Kidney epithelial cell (primary cell): Measurements from ENCODE around the gene ARHGAP1. TPM values are rescaled to one million over a fixed set of nuclear protein-coding genes. Genes with fewer than 3 reads are reported as not detected.

Source experiments
- DNase-seq: peaks from one replicate; pipeline ENCODE4 v3.0.0-alpha.2; 2010; ENCODE audit warnings: low read depth
- H3K27me3 ChIP-seq: 2 replicates; pipeline ENCODE4 v1.6.0; 2011; ENCODE audit warnings: low read length; ENCODE audit not compliant: control insufficient read depth, insufficient read depth
- H3K36me3 ChIP-seq: 2 replicates; pipeline ENCODE4 v1.5.1; 2011; ENCODE audit warnings: low read length; ENCODE audit not compliant: control insufficient read depth, insufficient read depth
- H3K4me3 ChIP-seq: 2 replicates; pipeline ENCODE4 v1.5.1; 2011; ENCODE audit warnings: low read depth, mild to moderate bottlenecking, control low read depth, low read length
- total RNA-seq: library from RNA; depleted of rRNA; stranded (reverse); fragments of >200 nt; gene quantifications from 2 replicates; pipeline ENCODE4 v1.2.3, GENCODE V29; 2015
- TF ChIP-seq, protein P1 (sequence below): IDR thresholded peaks from 2 replicates; pipeline ENCODE4 v1.5.1; 2011; ENCODE audit warnings: mild to moderate bottlenecking, moderate library complexity, low read length, control low read depth, inconsistent platforms; ENCODE audit not compliant: insufficient read depth, poor library complexity, severe bottlenecking

The ARHGAP1 gene
- total RNA-seq, 1 donor from 2014 or later, result 51.6 TPM

DNA sequence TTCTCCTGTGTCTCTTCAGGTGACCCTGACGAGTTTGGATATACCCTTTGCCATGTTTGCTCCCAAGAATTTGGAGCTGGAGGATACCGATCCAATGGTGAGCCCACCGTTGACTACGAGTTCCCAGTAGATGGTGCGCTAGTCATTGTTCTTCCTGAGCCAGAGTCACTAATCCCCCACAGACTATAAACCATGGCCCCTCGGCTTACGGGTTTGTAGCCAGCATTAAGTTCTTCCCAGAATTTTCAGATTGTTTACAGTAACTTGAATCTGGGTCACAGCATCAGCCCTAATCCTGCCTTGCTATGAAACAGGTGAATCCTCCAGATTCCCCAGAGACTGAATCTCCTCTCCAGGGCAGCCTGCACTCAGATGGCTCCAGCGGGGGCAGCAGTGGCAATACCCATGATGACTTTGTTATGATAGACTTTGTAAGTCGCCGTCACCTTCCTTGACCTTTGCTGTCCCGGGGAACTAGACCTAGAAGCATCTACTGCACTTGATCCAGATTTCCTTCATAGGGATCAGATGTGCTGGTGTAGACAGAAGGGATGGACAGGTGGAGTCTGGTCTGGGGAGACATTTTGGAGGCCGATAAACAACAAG lies 31.8 kb downstream of the ARHGAP1 start:
- no peak for DNase-seq
- H3K36me3 ChIP-seq, result no peaks in the 10 kb centered on the region
- H3K4me3 ChIP-seq, result no peak overlapping the region
- TF ChIP-seq, protein P1, sequence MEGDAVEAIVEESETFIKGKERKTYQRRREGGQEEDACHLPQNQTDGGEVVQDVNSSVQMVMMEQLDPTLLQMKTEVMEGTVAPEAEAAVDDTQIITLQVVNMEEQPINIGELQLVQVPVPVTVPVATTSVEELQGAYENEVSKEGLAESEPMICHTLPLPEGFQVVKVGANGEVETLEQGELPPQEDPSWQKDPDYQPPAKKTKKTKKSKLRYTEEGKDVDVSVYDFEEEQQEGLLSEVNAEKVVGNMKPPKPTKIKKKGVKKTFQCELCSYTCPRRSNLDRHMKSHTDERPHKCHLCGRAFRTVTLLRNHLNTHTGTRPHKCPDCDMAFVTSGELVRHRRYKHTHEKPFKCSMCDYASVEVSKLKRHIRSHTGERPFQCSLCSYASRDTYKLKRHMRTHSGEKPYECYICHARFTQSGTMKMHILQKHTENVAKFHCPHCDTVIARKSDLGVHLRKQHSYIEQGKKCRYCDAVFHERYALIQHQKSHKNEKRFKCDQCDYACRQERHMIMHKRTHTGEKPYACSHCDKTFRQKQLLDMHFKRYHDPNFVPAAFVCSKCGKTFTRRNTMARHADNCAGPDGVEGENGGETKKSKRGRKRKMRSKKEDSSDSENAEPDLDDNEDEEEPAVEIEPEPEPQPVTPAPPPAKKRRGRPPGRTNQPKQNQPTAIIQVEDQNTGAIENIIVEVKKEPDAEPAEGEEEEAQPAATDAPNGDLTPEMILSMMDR, result no peak
- H3K27me3 ChIP-seq, result no peaks in the 10 kb centered on the region

DNA sequence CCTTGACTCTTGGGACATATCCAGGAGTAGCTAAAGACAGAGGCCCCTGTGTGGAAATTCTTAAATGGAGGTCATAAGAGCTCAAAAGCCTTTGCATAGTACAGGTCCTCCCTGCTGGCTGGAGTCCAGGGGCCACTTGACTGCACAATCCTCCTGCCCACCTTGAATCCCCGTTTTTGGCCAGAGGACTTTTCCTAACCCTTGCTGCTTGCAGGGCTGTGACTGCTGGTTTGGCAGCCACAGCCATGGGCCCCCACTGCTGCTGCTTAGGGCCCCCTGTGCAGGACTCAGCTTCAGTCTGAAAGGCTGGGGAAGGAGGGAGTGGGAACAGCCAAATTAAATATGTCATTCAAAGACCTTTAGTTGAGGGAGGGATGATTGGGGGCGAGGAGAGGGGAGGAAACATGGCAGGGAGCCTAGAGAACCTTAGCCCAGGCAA lies 33.4 kb downstream of the ARHGAP1 start:
- no peak overlapping the region for H3K4me3 ChIP-seq
- TF ChIP-seq, protein P1, result no peak
- H3K27me3 ChIP-seq, result no peaks in the 10 kb centered on the region
- H3K36me3 ChIP-seq, result no peaks in the 10 kb centered on the region
- no peak for DNase-seq

DNA sequence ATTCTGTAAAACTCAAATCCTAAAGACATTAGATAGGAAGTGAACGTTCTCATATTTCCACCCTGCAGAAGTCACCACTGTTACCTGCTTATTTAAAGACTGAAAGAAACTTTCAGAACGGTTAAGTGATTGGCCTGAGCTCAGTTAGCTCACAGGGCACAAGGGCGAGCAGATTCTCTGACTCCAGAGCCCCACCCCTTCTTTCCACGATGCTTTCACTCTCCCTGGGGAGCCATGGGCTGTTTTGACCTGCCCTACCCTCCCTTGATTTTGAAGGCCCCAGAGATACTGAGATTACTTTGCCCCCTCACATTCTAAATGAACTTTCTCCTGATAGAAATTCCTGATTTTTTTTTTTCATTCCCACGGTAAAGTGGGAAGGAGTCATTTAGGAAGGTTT lies 33.9 kb downstream of the ARHGAP1 start:
- H3K4me3 ChIP-seq, result no peak overlapping the region
- H3K27me3 ChIP-seq, result no peaks in the 10 kb centered on the region
- H3K36me3 ChIP-seq, result no peaks in the 10 kb centered on the region
- TF ChIP-seq, protein P1, result no peak
- no peak for DNase-seq

DNA sequence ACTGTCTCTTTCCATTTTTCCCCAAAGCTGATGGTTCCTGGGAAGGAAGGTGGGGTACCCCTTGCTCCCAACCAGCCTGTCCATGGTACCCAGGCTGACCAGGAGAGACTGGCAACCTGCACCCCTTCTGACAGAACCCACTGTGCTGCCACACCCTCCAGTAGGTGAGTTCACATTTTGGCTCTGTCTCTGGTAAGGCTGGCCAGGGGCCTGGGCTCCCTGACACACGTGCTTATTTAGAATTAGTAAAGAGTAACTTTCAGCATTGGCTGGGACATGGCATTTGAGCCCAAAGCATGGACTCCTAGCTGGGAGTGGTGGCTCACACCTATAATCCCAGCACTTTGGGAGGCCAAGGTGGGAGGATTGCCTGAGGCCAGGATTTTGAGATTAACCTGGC lies 35.1 kb downstream of the ARHGAP1 start:
- TF ChIP-seq, protein P1, result no peak
- no peak for DNase-seq
- Histone ChIP-seq H3K4me3 (no peak overlapping the region), H3K27me3 (no peaks in the 10 kb centered on the region), H3K36me3 (no peaks in the 10 kb centered on the region)

DNA sequence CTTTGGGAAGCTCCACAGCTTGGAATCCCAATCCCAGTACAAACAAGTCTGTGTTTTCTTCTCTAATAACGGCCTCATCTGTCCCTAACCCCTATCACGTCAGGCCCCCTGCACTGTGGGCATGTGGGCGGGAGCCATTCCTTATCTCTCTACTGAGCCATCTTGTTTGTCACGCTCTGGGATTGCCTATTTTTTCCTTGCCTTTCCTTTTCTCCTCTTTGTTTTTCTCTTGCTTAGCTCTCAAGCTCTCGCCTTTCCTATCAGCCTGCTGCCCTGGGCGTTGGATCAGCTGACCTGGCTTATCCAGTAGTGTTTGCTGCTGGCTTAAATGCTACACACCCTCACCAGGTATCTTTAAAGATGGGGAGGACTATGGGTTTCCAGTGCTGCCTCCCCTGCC lies 35.8 kb downstream of the ARHGAP1 start:
- Histone ChIP-seq H3K36me3 (peaks cover 2% of the 10 kb centered on the region), H3K27me3 (no peaks in the 10 kb centered on the region), H3K4me3 (no peak overlapping the region)
- TF ChIP-seq, protein P1, result no peak
- DNase-seq, result no peak

DNA sequence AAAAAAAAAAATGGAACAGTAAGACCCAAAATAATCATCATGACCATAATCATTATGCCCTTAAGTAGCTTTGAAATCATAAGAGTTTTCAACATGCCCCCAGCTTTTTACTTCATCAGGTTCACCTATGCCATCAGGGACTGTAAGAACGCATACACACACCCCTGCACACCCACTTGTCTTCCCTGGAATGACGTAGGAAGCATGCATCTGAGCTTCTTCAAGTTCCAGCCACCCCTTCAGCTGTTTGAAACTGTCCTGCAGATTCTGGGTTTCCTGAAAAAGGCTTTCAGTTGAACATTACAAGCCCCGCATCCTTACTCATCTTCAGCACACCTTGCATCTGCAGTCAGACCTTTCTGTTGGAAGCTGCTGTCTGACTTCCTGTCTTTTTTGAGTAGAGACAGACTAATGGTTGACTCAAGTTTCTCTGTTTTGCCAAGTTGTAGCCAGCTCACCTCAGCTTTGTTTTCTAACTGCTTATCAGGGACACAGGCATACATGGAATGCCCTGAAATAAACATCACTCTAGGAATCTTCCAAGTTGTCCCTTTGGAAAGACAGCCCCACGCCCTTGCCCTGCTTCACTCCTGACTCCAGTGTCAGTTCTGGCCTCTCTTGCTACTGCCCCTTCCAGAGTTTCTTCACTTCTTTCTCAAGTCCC lies 37.0 kb downstream of the ARHGAP1 start:
- TF ChIP-seq, protein P1, result no peak
- Histone ChIP-seq H3K27me3 (no peaks in the 10 kb centered on the region), H3K36me3 (peaks cover 2% of the 10 kb centered on the region), H3K4me3 (no peak overlapping the region)
- no peak for DNase-seq
